IMR-90 (cell line): ENCODE results near the gene DDX31. TPM values are rescaled to one million over a fixed set of nuclear protein-coding genes. Genes with fewer than 3 reads are reported as not detected.

Experiments used
- ATAC-seq: fragments of 200-7000 bp; cut with Tn5 transposase; 2 replicates; pipeline ENCODE4 v1.9.1; 2020; ENCODE audit warnings: low read depth, mild to moderate bottlenecking, moderate library complexity
- BruUV-seq: library from RNA; stranded (reverse); fragments of 400-500 nt; replicated peaks from 2 replicates; lab custom pipeline; 2021; lab: Mats Ljungman, UMichigan
- CTCF ChIA-PET: fragments of 300-600 bp; formaldehyde crosslinking; extraction: SDS; loops from one replicate; lab custom pipeline; 2021; ENCODE audit warnings: antibody characterized with exemption; lab: Yijun Ruan, JAX
- POLR2A ChIA-PET: fragments of 300-600 bp; sonication (Branson Sonifier 250); formaldehyde crosslinking; loops from one replicate; lab custom pipeline; 2022; ENCODE audit warnings: antibody characterized with exemption; ENCODE audit not compliant: unreplicated experiment; lab: Charles Lee
- DNase-seq: peaks from one replicate; pipeline ENCODE4 v3.0.0; 2013
- H2AFZ ChIP-seq: replicated peaks from 2 replicates; pipeline ENCODE3; 2013; ENCODE audit warnings: low read length, mild to moderate bottlenecking; ENCODE audit not compliant: poor library complexity
- H2AK5ac ChIP-seq: 2 replicates; pipeline ENCODE4 v1.6.1; 2013; ENCODE audit warnings: low read depth, low read length, inconsistent platforms
- H2AK9ac ChIP-seq: replicated peaks from 2 replicates; pipeline ENCODE3; 2013; ENCODE audit warnings: mild to moderate bottlenecking, low read depth, low read length, moderate library complexity; ENCODE audit not compliant: poor library complexity
- H2BK120ac ChIP-seq: 2 replicates; pipeline ENCODE4 v1.6.1; 2013; ENCODE audit warnings: low read depth, low read length, inconsistent platforms
- H2BK15ac ChIP-seq: 3 replicates; pipeline ENCODE4 v1.6.1; 2013; ENCODE audit warnings: low read depth, low read length, inconsistent platforms
- H2BK20ac ChIP-seq: 2 replicates; pipeline ENCODE4 v1.6.1; 2013; ENCODE audit warnings: low read depth, mild to moderate bottlenecking, inconsistent platforms, low read length, moderate library complexity
- H2BK5ac ChIP-seq: 2 replicates; pipeline ENCODE4 v1.6.1; 2013; ENCODE audit warnings: mild to moderate bottlenecking, low read depth, low read length, inconsistent platforms; ENCODE audit not compliant: poor library complexity, severe bottlenecking
- H3K14ac ChIP-seq: replicated peaks from 2 replicates; pipeline ENCODE4 v1.6.1; 2013; ENCODE audit warnings: low read depth, low read length, inconsistent platforms
- H3K18ac ChIP-seq: 2 replicates; pipeline ENCODE4 v1.6.1; 2013; ENCODE audit warnings: low read depth, low read length, control low read depth
- H3K23ac ChIP-seq: 2 replicates; pipeline ENCODE4 v1.6.1; 2013; ENCODE audit warnings: low read depth, low read length, inconsistent platforms
- H3K27ac ChIP-seq: 2 replicates; pipeline ENCODE4 v1.5.1; 2013; ENCODE audit warnings: mild to moderate bottlenecking, control low read depth, low read length; ENCODE audit not compliant: insufficient read depth
- H3K27me3 ChIP-seq: 2 replicates; pipeline ENCODE4 v1.6.1; 2013; ENCODE audit warnings: low read length; ENCODE audit not compliant: control insufficient read depth, insufficient read depth
- H3K36me3 ChIP-seq: 2 replicates; pipeline ENCODE4 v1.6.1; 2013; ENCODE audit warnings: low read length, mixed read lengths; ENCODE audit not compliant: control insufficient read depth, insufficient read depth
- H3K4ac ChIP-seq: 2 replicates; pipeline ENCODE4 v1.6.1; 2013; ENCODE audit warnings: low read depth, low read length, inconsistent platforms
- H3K4me1 ChIP-seq: 2 replicates; pipeline ENCODE4 v1.6.1; 2013; ENCODE audit warnings: low read length, mixed read lengths; ENCODE audit not compliant: control insufficient read depth, insufficient read depth
- H3K4me2 ChIP-seq: 2 replicates; pipeline ENCODE4 v1.6.1; 2013; ENCODE audit warnings: low read depth, mild to moderate bottlenecking, control low read depth, low read length, moderate library complexity
- H3K4me3 ChIP-seq: 2 replicates; pipeline ENCODE4 v1.5.1; 2013; ENCODE audit warnings: low read depth, mild to moderate bottlenecking, control low read depth, low read length, moderate library complexity; ENCODE audit not compliant: insufficient read depth
- H3K56ac ChIP-seq: 2 replicates; pipeline ENCODE4 v1.6.1; 2013; ENCODE audit warnings: low read length, inconsistent platforms; ENCODE audit not compliant: insufficient read depth; ENCODE audit errors: extremely low read depth
- H3K79me1 ChIP-seq, 2 experiments: 2 replicates each; pipeline ENCODE4 v1.6.1; 2013; ENCODE audit warnings: low read length in 2 of 2, inconsistent platforms in 1 of 2, low read depth in 1 of 2
- H3K9ac ChIP-seq: 2 replicates; pipeline ENCODE4 v1.6.1; 2013; ENCODE audit warnings: low read depth, low read length, control low read depth
- H3K9me1 ChIP-seq: 2 replicates; pipeline ENCODE4 v1.6.1; 2013; ENCODE audit warnings: low read length, inconsistent platforms; ENCODE audit not compliant: insufficient read depth
- H3K9me3 ChIP-seq: 2 replicates; pipeline ENCODE4 v1.6.1; 2013; ENCODE audit warnings: low read length; ENCODE audit not compliant: control insufficient read depth, insufficient read depth
- H4K20me1 ChIP-seq: 2 replicates; pipeline ENCODE4 v1.6.1; 2013; ENCODE audit warnings: low read length, inconsistent platforms; ENCODE audit not compliant: insufficient read depth
- H4K5ac ChIP-seq: 2 replicates; pipeline ENCODE4 v1.6.1; 2013; ENCODE audit warnings: mild to moderate bottlenecking, low read depth, low read length, control low read depth
- H4K8ac ChIP-seq, 2 experiments: 2 replicates each; pipeline ENCODE4 v1.6.1; 2013; ENCODE audit warnings: low read depth in 2 of 2, low read length in 2 of 2, control low read depth in 1 of 2, inconsistent platforms in 1 of 2
- H4K91ac ChIP-seq: 2 replicates; pipeline ENCODE4 v1.6.1; 2013; ENCODE audit warnings: low read depth, low read length, inconsistent platforms; ENCODE audit not compliant: insufficient read depth
- CHD1 ChIP-seq: IDR thresholded peaks from 2 replicates; pipeline ENCODE4 v1.6.1; 2012; ENCODE audit warnings: low read depth, low read length, improper control_type of control experiment
- MXI1 ChIP-seq: IDR thresholded peaks from 2 replicates; pipeline ENCODE4 v1.6.1; 2012; ENCODE audit warnings: low read depth, mild to moderate bottlenecking, low read length, moderate library complexity, borderline replicate concordance
- NFE2L2 ChIP-seq: fragments of 150-350 bp; IDR thresholded peaks from 2 replicates; pipeline ENCODE4 v1.6.1; 2016; ENCODE audit warnings: low read depth, mild to moderate bottlenecking, low read length
- WGBS, 2 experiments: methylation state at CpG; one replicate each; pipeline versions ENCODE4 v1.1.5 to v1.1.7; 2013; ENCODE audit warnings: missing lambda C conversion rate in 2 of 2; ENCODE audit not compliant: insufficient read length in 1 of 2; ENCODE audit errors: extremely low coverage in 2 of 2; 5-methylcytosine and 5-hydroxymethylcytosine counted together
- dilution Hi-C: fragments of 300-500 bp; cut with HindIII; formaldehyde crosslinking; loops from one replicate; pipeline ENCODE4 v1.14.3; 2018; ENCODE audit warnings: low sequenced_read_pairs; ENCODE audit not compliant: unreplicated experiment
- in situ Hi-C: fragments of 300-500 bp; cut with MboI; formaldehyde crosslinking; loops from 3 replicates; pipeline ENCODE4 v1.14.3; 2019; ENCODE audit warnings: low sequenced_read_pairs, inconsistent platforms, mixed read lengths
- intact Hi-C: fragments of 100-400 bp; cut with micrococcal nuclease; formaldehyde crosslinking; loops from 2 replicates; pipeline ENCODE4 v1.10.0; 2022
- polyA plus RNA-seq, 3 experiments: library from polyadenylated mRNA; depleted of rRNA; stranded (reverse); fragments of >200 nt; gene quantifications; 2 replicates each; pipeline ENCODE4 v1.2.3, GENCODE V29; 2012; ENCODE audit warnings: low replicate concordance in 1 of 3
- total RNA-seq: library from RNA; depleted of rRNA; stranded (reverse); fragments of >200 nt; gene quantifications from 2 replicates; pipeline ENCODE4 v1.2.3, GENCODE V29; 2012

Gene DDX31
- total and polyA plus RNA-seq, 2 of the 4 experiments (the other 2 are of a cell fraction), result 10.7 to 14.0 TPM

GRCh38 chr9:132543960-132544359, 125.8 kb downstream of the DDX31 start:
- Histone ChIP-seq H3K4me1 (no peaks in the 10 kb centered on the region), H3K14ac (no peak overlapping the region), H3K79me1 (no peaks in the 10 kb centered on the region), H2BK120ac (no peak overlapping the region), H4K20me1 (no peaks in the 10 kb centered on the region), H3K4me2 (no peak overlapping the region), H3K18ac (no peak overlapping the region), H2AK9ac (no peak overlapping the region), H3K27me3 (peaks cover 35% of the 10 kb centered on the region), H4K5ac (no peak overlapping the region), H2BK20ac (no peak overlapping the region), H3K36me3 (no peaks in the 10 kb centered on the region), H2BK5ac (no peak overlapping the region), H3K9ac (no peak overlapping the region), H3K23ac (no peak overlapping the region), H2BK15ac (no peak overlapping the region), H3K9me3 (no peaks in the 10 kb centered on the region), H3K4ac (no peak overlapping the region), H2AFZ (no peak overlapping the region), H2AK5ac (no peak overlapping the region), H4K8ac (no peak overlapping the region), H3K9me1 (no peaks in the 10 kb centered on the region), H3K4me3 (no peak overlapping the region), H4K91ac (no peak overlapping the region), H3K56ac (no peak overlapping the region), H3K27ac (no peak overlapping the region)
- ChIA-PET CTCF (no interaction called here), POLR2A (no interaction called here)
- no TSS peak for BruUV-seq
- dilution Hi-C loops (no loop called here), intact Hi-C loops (no loop called here), in situ Hi-C loops (no loop called here)
- ATAC-seq (no peak), DNase-seq (no peak)
- TF ChIP-seq CHD1 (no peak), MXI1 (no peak), NFE2L2 (no peak)
- 34% methylated on average over 3 of the region's 21 CpGs; no CpG with 5 or more reads in 1 of the 2 experiments for WGBS, 2 experiments
